HFFc6 (cell line): ENCODE measurements around the gene RANBP17. TPM values are rescaled to one million over a fixed set of nuclear protein-coding genes. Genes with fewer than 3 reads are reported as not detected.
A peak's percentile ranks its signal among the peaks of the same experiment; 100 is the strongest.

Experiments
- DNase-seq: peaks from one replicate; pipeline ENCODE4 v3.0.0-alpha.2; 2018
- H3K27ac Mint-ChIP-seq: 2 replicates; pipeline ENCODE4 v1.8.0; 2020; ENCODE audit warnings: mild to moderate bottlenecking, mixed read lengths
- H3K27me3 Mint-ChIP-seq: 2 replicates; pipeline ENCODE4 v1.8.0; 2021; ENCODE audit warnings: mild to moderate bottlenecking, moderate library complexity, mixed read lengths; ENCODE audit not compliant: insufficient read depth
- H3K36me3 Mint-ChIP-seq: 2 replicates; pipeline ENCODE4 v1.8.0; 2021; ENCODE audit warnings: low read depth, mixed read lengths
- H3K4me1 Mint-ChIP-seq: 2 replicates; pipeline ENCODE4 v1.8.0; 2020; ENCODE audit warnings: low read depth, mixed read lengths
- H3K4me3 Mint-ChIP-seq: 2 replicates; pipeline ENCODE4 v1.8.0; 2020; ENCODE audit warnings: mild to moderate bottlenecking, moderate library complexity, mixed read lengths
- H3K9me3 Mint-ChIP-seq: 2 replicates; pipeline ENCODE4 v1.8.0; 2020; ENCODE audit warnings: mild to moderate bottlenecking, mixed read lengths
- total RNA-seq, 6 experiments: library from RNA; stranded (reverse); fragmentation: NEBNext Ultra II Directional; extraction: Animal tissue kit (Norgen Biotek cat#: 25700); gene quantifications; 2 replicates in 1 of 6; 3 replicates in 5 of 6; pipeline ENCODE4 v1.2.3, GENCODE V29; 2021
- TF ChIP-seq, protein P1 (sequence below): fragments of 200-600 bp; sonication (generic); IDR thresholded peaks from 2 replicates; pipeline ENCODE4 v1.5.0; 2021; ENCODE audit warnings: antibody characterized with exemption, mild to moderate bottlenecking

RANBP17 gene
- total RNA-seq, 6 experiments from 2014 or later, result 3.3 to 7.2 (median 4.9) TPM

DNA sequence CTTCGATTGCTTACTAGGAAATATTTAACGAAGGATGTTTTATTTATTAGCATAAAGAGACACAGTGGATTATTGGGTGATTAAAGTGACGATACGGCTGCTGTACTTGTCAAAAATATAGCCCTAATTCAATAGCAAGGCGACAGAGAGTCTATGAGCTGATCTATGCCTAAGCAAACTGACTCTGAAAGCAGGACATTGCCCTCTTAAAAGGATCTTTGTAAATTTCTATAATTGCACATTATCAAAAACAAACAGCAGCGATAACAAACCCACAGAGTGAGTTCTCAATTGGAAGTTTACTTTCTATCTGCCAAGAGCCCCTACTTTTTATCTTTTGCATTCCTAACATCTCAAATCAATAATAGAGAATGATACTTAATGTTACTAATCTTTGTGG, 478.7 kb downstream of the RANBP17 start:
- TF ChIP-seq, protein P1, sequence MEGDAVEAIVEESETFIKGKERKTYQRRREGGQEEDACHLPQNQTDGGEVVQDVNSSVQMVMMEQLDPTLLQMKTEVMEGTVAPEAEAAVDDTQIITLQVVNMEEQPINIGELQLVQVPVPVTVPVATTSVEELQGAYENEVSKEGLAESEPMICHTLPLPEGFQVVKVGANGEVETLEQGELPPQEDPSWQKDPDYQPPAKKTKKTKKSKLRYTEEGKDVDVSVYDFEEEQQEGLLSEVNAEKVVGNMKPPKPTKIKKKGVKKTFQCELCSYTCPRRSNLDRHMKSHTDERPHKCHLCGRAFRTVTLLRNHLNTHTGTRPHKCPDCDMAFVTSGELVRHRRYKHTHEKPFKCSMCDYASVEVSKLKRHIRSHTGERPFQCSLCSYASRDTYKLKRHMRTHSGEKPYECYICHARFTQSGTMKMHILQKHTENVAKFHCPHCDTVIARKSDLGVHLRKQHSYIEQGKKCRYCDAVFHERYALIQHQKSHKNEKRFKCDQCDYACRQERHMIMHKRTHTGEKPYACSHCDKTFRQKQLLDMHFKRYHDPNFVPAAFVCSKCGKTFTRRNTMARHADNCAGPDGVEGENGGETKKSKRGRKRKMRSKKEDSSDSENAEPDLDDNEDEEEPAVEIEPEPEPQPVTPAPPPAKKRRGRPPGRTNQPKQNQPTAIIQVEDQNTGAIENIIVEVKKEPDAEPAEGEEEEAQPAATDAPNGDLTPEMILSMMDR, result no peak
- no peaks in the 10 kb centered on the region for H3K9me3 Mint-ChIP-seq
- no peak for DNase-seq
- H3K27me3 Mint-ChIP-seq, result peaks cover 6% of the 10 kb centered on the region
- no peak overlapping the region for H3K4me3 Mint-ChIP-seq
- H3K36me3 Mint-ChIP-seq, result no peaks in the 10 kb centered on the region
- peaks cover 21% of the 10 kb centered on the region for H3K4me1 Mint-ChIP-seq
- H3K27ac Mint-ChIP-seq, result no peak overlapping the region

- Mint-ChIP-seq H3K4me3 (no peak overlapping the region), H3K27ac (no peak overlapping the region), H3K4me1 (peaks cover 13% of the 10 kb centered on the region), H3K27me3 (peaks cover 8% of the 10 kb centered on the region), H3K9me3 (no peaks in the 10 kb centered on the region), H3K36me3 (no peaks in the 10 kb centered on the region)
- TF ChIP-seq, protein P1, result peak; percentile 84
- peak; percentile 58 for DNase-seq
Observed at GRCh38 chr5:171342362-171343111, 480.7 kb downstream of the RANBP17 start.

DNA sequence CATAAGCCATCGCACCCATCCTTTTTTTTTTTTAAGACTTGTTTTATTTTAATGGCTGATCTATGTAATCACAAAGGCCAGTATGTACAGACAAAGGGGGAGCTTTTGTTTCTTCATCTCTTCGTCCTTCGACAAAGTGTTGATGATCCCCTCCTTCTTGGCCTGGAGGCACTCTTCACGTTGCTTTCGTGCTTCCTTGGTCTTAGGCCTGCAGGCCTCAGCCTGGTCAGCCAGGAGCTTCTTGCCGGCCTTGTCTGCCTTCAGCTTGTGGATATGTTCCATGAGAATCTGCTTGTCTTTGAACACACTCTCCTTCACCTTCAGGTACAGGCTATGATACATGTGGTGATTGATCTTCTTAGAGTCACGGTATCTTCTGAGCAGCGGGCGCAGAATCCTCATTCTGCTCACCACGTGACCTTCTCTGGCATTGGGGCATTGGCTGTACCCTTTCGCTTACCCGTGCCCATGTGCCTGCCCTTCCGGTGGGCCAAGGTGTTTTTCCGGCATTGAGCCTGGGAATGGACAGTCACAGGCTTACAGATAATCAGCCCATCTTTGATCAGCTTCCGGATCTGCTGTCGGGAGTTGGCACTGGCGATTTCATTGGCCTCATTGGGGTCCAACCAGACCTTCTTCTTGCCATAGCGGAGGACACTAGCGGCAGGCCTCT, 483.3 kb downstream of the RANBP17 start:
- Mint-ChIP-seq H3K27me3 (peaks cover 8% of the 10 kb centered on the region), H3K4me3 (no peak overlapping the region), H3K4me1 (peaks cover 4% of the 10 kb centered on the region; the same call in 1 of the 2 replicates), H3K27ac (no peak overlapping the region), H3K9me3 (no peaks in the 10 kb centered on the region), H3K36me3 (no peaks in the 10 kb centered on the region)
- TF ChIP-seq, protein P1, result no peak
- no peak for DNase-seq

Other genes with a start within 250 kb of the RANBP17 start
- gene GABRP, start 78.3 kb upstream of the RANBP17 start, total RNA-seq, result not detected